ENCODE results near the gene RNF133. TPM values are rescaled to one million over a fixed set of nuclear protein-coding genes. Genes with fewer than 3 reads are reported as not detected.

Gene RNF133
- total RNA-seq, 1 experiment from 2014 or later = 0.26 TPM

GRCh38 chr7:122691569-122692235, 7.2 kb downstream of the RNF133 start:
- no peak overlapping the region for H3K4me2 ChIP-seq (ENCODE audit: low read length)
- POLR2A ChIA-PET (ENCODE audit: unreplicated experiment) = no interaction called here
- no peaks in the 10 kb centered on the region for H3K36me3 ChIP-seq (ENCODE audit: low read depth, low read length)
- H3K4me1 ChIP-seq (ENCODE audit: insufficient read depth, low read length) = no peaks in the 10 kb centered on the region
- H3F3A ChIP-seq (ENCODE audit: low read length, unreplicated experiment) = no peaks in the 10 kb centered on the region
- TF ChIP-seq CTCF (conservative IDR thresholded peaks at IDR 0.05; ENCODE audit: low read depth, low read length) = no peak
- TF ChIP-seq EZH2phosphoT487 (IDR thresholded peaks at IDR 0.05; ENCODE audit: borderline replicate concordance, low read length) = no peak
- TF ChIP-seq EZH2 (IDR thresholded peaks at IDR 0.05; ENCODE audit: low read length, unreplicated experiment) = no peak
- ATAC-seq (no peak), DNase-seq (no peak)
- CTCF ChIA-PET = no interaction called here
- no peak overlapping the region for H3K4me3 ChIP-seq (ENCODE audit: low read length)
- no peak overlapping the region for H2AFZ ChIP-seq (ENCODE audit: low read length)
- no peak overlapping the region for H3K27ac ChIP-seq (ENCODE audit: low read length)
- intact Hi-C loops (cut with micrococcal nuclease) = no loop called here
- H3K9me2 ChIP-seq (replicated peaks; ENCODE audit: low read length) = no peaks in the 10 kb centered on the region
- H3K27me3 ChIP-seq (ENCODE audit: low read length) = no peaks in the 10 kb centered on the region
- H4K20me1 ChIP-seq (ENCODE audit: low read length) = no peaks in the 10 kb centered on the region
- H3K79me2 ChIP-seq (ENCODE audit: low read length) = no peaks in the 10 kb centered on the region
- H3K9ac ChIP-seq (ENCODE audit: low read length) = no peak overlapping the region
- no peaks in the 10 kb centered on the region for H3K9me3 ChIP-seq (ENCODE audit: low read length)
- BruUV-seq (replicated peaks) = no TSS peak

- no peak overlapping the region for H2AFZ ChIP-seq (ENCODE audit: low read length)
- intact Hi-C loops (cut with micrococcal nuclease) = no loop called here
- TF ChIP-seq EZH2 (IDR thresholded peaks at IDR 0.05; ENCODE audit: low read length, unreplicated experiment) = no peak
- no peak for TF ChIP-seq EZH2phosphoT487 (IDR thresholded peaks at IDR 0.05; ENCODE audit: borderline replicate concordance, low read length)
- no peak for TF ChIP-seq CTCF (conservative IDR thresholded peaks at IDR 0.05; ENCODE audit: low read depth, low read length)
- ChIA-PET POLR2A (ENCODE audit: unreplicated experiment) (no interaction called here), CTCF (no interaction called here)
- H3K9me3 ChIP-seq (ENCODE audit: low read length) = no peaks in the 10 kb centered on the region
- no peaks in the 10 kb centered on the region for H3K9me2 ChIP-seq (replicated peaks; ENCODE audit: low read length)
- H3K9ac ChIP-seq (ENCODE audit: low read length) = no peak overlapping the region
- no peak for ATAC-seq
- H3K79me2 ChIP-seq (ENCODE audit: low read length) = no peaks in the 10 kb centered on the region
- H3K4me2 ChIP-seq (ENCODE audit: low read length) = no peak overlapping the region
- no peaks in the 10 kb centered on the region for H3K27me3 ChIP-seq (ENCODE audit: low read length)
- BruUV-seq (replicated peaks) = no TSS peak
- H3K4me3 ChIP-seq (ENCODE audit: low read length) = no peak overlapping the region
- no peaks in the 10 kb centered on the region for H3K36me3 ChIP-seq (ENCODE audit: low read depth, low read length)
- H3K4me1 ChIP-seq (ENCODE audit: insufficient read depth, low read length) = no peaks in the 10 kb centered on the region
- DNase-seq = no peak
- H3K27ac ChIP-seq (ENCODE audit: low read length) = no peak overlapping the region
- H3F3A ChIP-seq (ENCODE audit: low read length, unreplicated experiment) = no peaks in the 10 kb centered on the region
- H4K20me1 ChIP-seq (ENCODE audit: low read length) = no peaks in the 10 kb centered on the region
These were observed 9.4 kb downstream of the RNF133 start for GRCh38 chr7:122689346-122690109.

- H3F3A ChIP-seq (ENCODE audit: low read length, unreplicated experiment) = no peaks in the 10 kb centered on the region
- no peak overlapping the region for H3K4me3 ChIP-seq (ENCODE audit: low read length)
- H3K9me2 ChIP-seq (replicated peaks; ENCODE audit: low read length) = no peaks in the 10 kb centered on the region
- no peak for TF ChIP-seq EZH2phosphoT487 (IDR thresholded peaks at IDR 0.05; ENCODE audit: borderline replicate concordance, low read length)
- no peak for TF ChIP-seq EZH2 (IDR thresholded peaks at IDR 0.05; ENCODE audit: low read length, unreplicated experiment)
- TF ChIP-seq CTCF (conservative IDR thresholded peaks at IDR 0.05; ENCODE audit: low read depth, low read length) = no peak
- no peaks in the 10 kb centered on the region for H3K79me2 ChIP-seq (ENCODE audit: low read length)
- no peaks in the 10 kb centered on the region for H3K9me3 ChIP-seq (ENCODE audit: low read length)
- intact Hi-C loops (cut with micrococcal nuclease) = no loop called here
- no peaks in the 10 kb centered on the region for H3K27me3 ChIP-seq (ENCODE audit: low read length)
- H3K4me1 ChIP-seq (ENCODE audit: insufficient read depth, low read length) = no peaks in the 10 kb centered on the region
- no peak overlapping the region for H3K4me2 ChIP-seq (ENCODE audit: low read length)
- H3K36me3 ChIP-seq (ENCODE audit: low read depth, low read length) = no peaks in the 10 kb centered on the region
- DNase-seq (peak; percentile 6), ATAC-seq (no peak)
- POLR2A ChIA-PET (ENCODE audit: unreplicated experiment) = no interaction called here
- H2AFZ ChIP-seq (ENCODE audit: low read length) = no peak overlapping the region
- H3K27ac ChIP-seq (ENCODE audit: low read length) = no peak overlapping the region
- no peak overlapping the region for H3K9ac ChIP-seq (ENCODE audit: low read length)
- CTCF ChIA-PET = no interaction called here
- no peaks in the 10 kb centered on the region for H4K20me1 ChIP-seq (ENCODE audit: low read length)
- BruUV-seq (replicated peaks) = no TSS peak
These were observed 10.4 kb downstream of the RNF133 start for GRCh38 chr7:122688400-122688998.

Measured in PC-3 (cell line).